H1 (cell line): ENCODE results near the gene DMBT1. TPM values are rescaled to one million over a fixed set of nuclear protein-coding genes. Genes with fewer than 3 reads are reported as not detected.

Experiments
- CTCF ChIA-PET: fragments of 300-600 bp; sonication (Branson Sonifier 250); formaldehyde crosslinking; loops from one replicate; lab custom pipeline; 2021; ENCODE audit not compliant: partially characterized antibody; lab: Charles Lee
- POLR2A ChIA-PET: fragments of 300-600 bp; sonication (Branson Sonifier 250); formaldehyde crosslinking; loops from one replicate; lab custom pipeline; 2021; ENCODE audit warnings: inconsistent platforms; ENCODE audit not compliant: partially characterized antibody; lab: Charles Lee
- DNase-seq, 2 experiments: peaks; one replicate each; pipeline versions ENCODE4 v3.0.0 to v3.0.0-alpha.2; 2010 to 2022; ENCODE audit warnings: low spot score in 2 of 2, low read depth in 1 of 2, mixed read lengths in 1 of 2
- FAIRE-seq: peaks from 2 replicates; lab custom pipeline; 2011; peaks lifted over from hg19 to GRCh38; lab: Jason Lieb, UNC
- H2AFZ ChIP-seq: 2 replicates; pipeline ENCODE4 v1.8.1; 2012; ENCODE audit warnings: low read length, inconsistent platforms
- H2AK5ac ChIP-seq: 2 replicates; pipeline ENCODE4 v1.6.1; 2013; ENCODE audit warnings: low read depth, low read length
- H2BK120ac ChIP-seq: replicated peaks from 2 replicates; pipeline ENCODE3; 2013; ENCODE audit warnings: low read depth, low read length, inconsistent platforms
- H2BK12ac ChIP-seq: 2 replicates; pipeline ENCODE4 v1.6.1; 2013; ENCODE audit warnings: low read depth, low read length
- H2BK15ac ChIP-seq: 2 replicates; pipeline ENCODE4 v1.6.1; 2013; ENCODE audit warnings: low read length
- H2BK20ac ChIP-seq: 2 replicates; pipeline ENCODE4 v1.6.1; 2013; ENCODE audit warnings: low read length
- H2BK5ac ChIP-seq: 2 replicates; pipeline ENCODE4 v1.6.1; 2013; ENCODE audit warnings: low read depth, low read length
- H3K14ac ChIP-seq: 2 replicates; pipeline ENCODE4 v1.6.1; 2013; ENCODE audit warnings: inconsistent platforms; ENCODE audit not compliant: insufficient read length
- H3K18ac ChIP-seq: 2 replicates; pipeline ENCODE4 v1.6.1; 2013; ENCODE audit warnings: low read length; ENCODE audit errors: extremely low read depth
- H3K23ac ChIP-seq: 2 replicates; pipeline ENCODE4 v1.6.1; 2013; ENCODE audit warnings: inconsistent platforms; ENCODE audit not compliant: insufficient read length
- H3K23me2 ChIP-seq: 2 replicates; pipeline ENCODE4 v1.6.1; 2013; ENCODE audit warnings: low read depth, low read length
- H3K27ac ChIP-seq: 2 replicates; pipeline ENCODE4 v1.6.1; 2011; ENCODE audit warnings: low read depth, low read length, inconsistent platforms
- H3K27me3 ChIP-seq, 4 experiments: replicated peaks in 1 of 4; 1 replicate in 1 of 4; 2 replicates in 3 of 4; pipeline versions ENCODE4 v1.6.1 to v1.8.1; 2011 to 2013; ENCODE audit warnings: low read length in 3 of 4, mild to moderate bottlenecking in 3 of 4, inconsistent platforms in 2 of 4, mixed read lengths in 2 of 4, moderate library complexity in 1 of 4; ENCODE audit not compliant: control insufficient read depth in 3 of 4, insufficient read depth in 3 of 4; ENCODE audit errors: extremely low read depth in 1 of 4
- H3K36me3 ChIP-seq, 4 experiments: 2 replicates each; pipeline versions ENCODE4 v1.6.1 to v1.8.1; 2011 to 2013; ENCODE audit warnings: mild to moderate bottlenecking in 4 of 4, low read length in 3 of 4, moderate library complexity in 2 of 4, control low read depth in 1 of 4, inconsistent platforms in 1 of 4; ENCODE audit not compliant: insufficient read depth in 4 of 4, control insufficient read depth in 2 of 4
- H3K4ac ChIP-seq: replicated peaks from 2 replicates; pipeline ENCODE3; 2013; ENCODE audit warnings: low read length, low read depth, mixed read lengths, inconsistent platforms; ENCODE audit not compliant: insufficient read length
- H3K4me1 ChIP-seq, 4 experiments: replicated peaks in 1 of 4; 1 replicate in 1 of 4; 2 replicates in 3 of 4; pipeline versions ENCODE4 v1.6.1 to v1.8.1; 2011 to 2013; ENCODE audit warnings: low read length in 3 of 4, inconsistent platforms in 2 of 4, mixed read lengths in 1 of 4; ENCODE audit not compliant: insufficient read depth in 4 of 4, control insufficient read depth in 3 of 4
- H3K4me2 ChIP-seq, 2 experiments: 2 replicates each; pipeline versions ENCODE4 v1.6.1 to v1.8.1; 2011 to 2013; ENCODE audit warnings: low read depth in 2 of 2, low read length in 2 of 2, control low read depth in 1 of 2, inconsistent platforms in 1 of 2, mild to moderate bottlenecking in 1 of 2; ENCODE audit not compliant: insufficient read depth in 1 of 2
- H3K4me3 ChIP-seq, 4 experiments: fragments of 200-600, 300-600 bp in 1 of 4; sonication (generic), shearing (Covaris generic), sonication (Bioruptor Twin) in 1 of 4; 2 replicates each; pipeline versions ENCODE4 v1.5.1 to v1.8.1; 2011 to 2016; ENCODE audit warnings: low read length in 4 of 4, low read depth in 3 of 4, control low read depth in 2 of 4, inconsistent platforms in 2 of 4, mild to moderate bottlenecking in 2 of 4, mixed read lengths in 1 of 4, moderate library complexity in 1 of 4; ENCODE audit not compliant: insufficient read depth in 2 of 4; ENCODE audit errors: extremely low read depth in 1 of 4
- H3K56ac ChIP-seq: replicated peaks from 2 replicates; pipeline ENCODE3; 2013; ENCODE audit warnings: low read depth, mild to moderate bottlenecking, mixed read lengths, low read length, inconsistent platforms; ENCODE audit not compliant: insufficient read length
- H3K79me1 ChIP-seq: 2 replicates; pipeline ENCODE4 v1.6.1; 2013; ENCODE audit warnings: low read depth, low read length, control low read depth
- H3K79me2 ChIP-seq, 2 experiments: 2 replicates each; pipeline versions ENCODE4 v1.6.1 to v1.8.1; 2012 to 2013; ENCODE audit warnings: low read length in 2 of 2, mild to moderate bottlenecking in 2 of 2, inconsistent platforms in 1 of 2; ENCODE audit not compliant: insufficient read depth in 2 of 2, control insufficient read depth in 1 of 2
- H3K9ac ChIP-seq, 4 experiments: replicated peaks in 1 of 4; 1 replicate in 1 of 4; 2 replicates in 3 of 4; pipeline versions ENCODE4 v1.6.1 to v1.8.1; 2011 to 2013; ENCODE audit warnings: low read depth in 3 of 4, low read length in 3 of 4, control low read depth in 2 of 4, mild to moderate bottlenecking in 2 of 4, moderate library complexity in 2 of 4, inconsistent platforms in 1 of 4; ENCODE audit errors: extremely low read depth in 1 of 4
- H3K9me3 ChIP-seq, 2 experiments: 2 replicates each; pipeline versions ENCODE4 v1.6.1 to v1.8.1; 2012 to 2013; ENCODE audit warnings: mild to moderate bottlenecking in 2 of 2, moderate library complexity in 2 of 2, control low read depth in 1 of 2, inconsistent platforms in 1 of 2, low read depth in 1 of 2, low read length in 1 of 2, mixed read lengths in 1 of 2; ENCODE audit not compliant: insufficient read depth in 2 of 2
- H4K20me1 ChIP-seq, 2 experiments: replicated peaks in 1 of 2; 2 replicates each; pipeline versions ENCODE3 to v1.8.1; 2011 to 2013; ENCODE audit warnings: inconsistent platforms in 2 of 2, low read length in 2 of 2, mild to moderate bottlenecking in 1 of 2; ENCODE audit not compliant: insufficient read depth in 2 of 2, control insufficient read depth in 1 of 2
- H4K5ac ChIP-seq: 2 replicates; pipeline ENCODE4 v1.6.1; 2013; ENCODE audit warnings: low read length, low read depth, mixed read lengths, inconsistent platforms; ENCODE audit not compliant: insufficient read length
- H4K8ac ChIP-seq: 2 replicates; pipeline ENCODE4 v1.8.0; 2013; ENCODE audit warnings: mild to moderate bottlenecking, moderate library complexity, low read length, inconsistent platforms; ENCODE audit not compliant: insufficient read depth; ENCODE audit errors: extremely low read depth
- H4K91ac ChIP-seq: replicated peaks from 2 replicates; pipeline ENCODE3; 2013; ENCODE audit warnings: low read length, mixed read lengths, inconsistent platforms; ENCODE audit not compliant: insufficient read length
- CBX8 ChIP-seq: fragments of 300-800, 300-1000 bp; sonication (generic); IDR thresholded peaks from 2 replicates; pipeline ENCODE4 v1.7.1; 2016; ENCODE audit warnings: low read depth, low read length, borderline replicate concordance
- CHD1 ChIP-seq: IDR thresholded peaks from 2 replicates; pipeline ENCODE4 v1.6.1; 2012; ENCODE audit warnings: low read depth, low read length, improper control_type of control experiment
- CREB1 ChIP-seq: IDR thresholded peaks from 2 replicates; pipeline ENCODE4 v1.6.1; 2012; ENCODE audit warnings: inconsistent platforms
- HDAC2 ChIP-seq, 2 experiments: fragments of 300-600 bp in 1 of 2; sonication (generic) in 1 of 2; IDR thresholded peaks; 2 replicates each; pipeline ENCODE4 v1.6.1; 2011 to 2012; ENCODE audit warnings: low read depth in 2 of 2, low read length in 2 of 2, mild to moderate bottlenecking in 2 of 2, moderate library complexity in 2 of 2, borderline replicate concordance in 1 of 2, inconsistent platforms in 1 of 2
- HDAC6 ChIP-seq: IDR thresholded peaks from one replicate; pipeline ENCODE4 v1.7.1; 2012; ENCODE audit warnings: low read depth, mild to moderate bottlenecking, inconsistent platforms, low read length, moderate library complexity
- POLR2A ChIP-seq, 2 experiments: IDR thresholded peaks; 1 replicate in 1 of 2; 2 replicates in 1 of 2; pipeline ENCODE4 v1.6.1; 2011; ENCODE audit warnings: low read depth in 2 of 2, low read length in 2 of 2, mild to moderate bottlenecking in 2 of 2; ENCODE audit errors: control extremely low read depth in 1 of 2
- RAD21 ChIP-seq, 2 experiments: IDR thresholded peaks in 1 of 2; conservative IDR thresholded peaks in 1 of 2; 2 replicates each; pipeline ENCODE4 v1.6.1; 2011; ENCODE audit warnings: low read depth in 2 of 2, low read length in 2 of 2, improper control_type of control experiment in 1 of 2, inconsistent platforms in 1 of 2, mild to moderate bottlenecking in 1 of 2, moderate library complexity in 1 of 2
- RBBP5 ChIP-seq: IDR thresholded peaks from 2 replicates; pipeline ENCODE4 v1.7.1; 2012; ENCODE audit warnings: low read depth, mild to moderate bottlenecking, inconsistent platforms, low read length, moderate library complexity, borderline replicate concordance
- SIN3A ChIP-seq, 2 experiments: IDR thresholded peaks in 1 of 2; conservative IDR thresholded peaks in 1 of 2; 2 replicates each; pipeline ENCODE4 v1.6.1; 2011 to 2012; ENCODE audit warnings: low read length in 2 of 2, improper control_type of control experiment in 1 of 2, low read depth in 1 of 2, mild to moderate bottlenecking in 1 of 2
- SP2 ChIP-seq: IDR thresholded peaks from 2 replicates; pipeline ENCODE4 v1.6.1; 2012; ENCODE audit warnings: mild to moderate bottlenecking, low read length, inconsistent platforms
- SP4 ChIP-seq: IDR thresholded peaks from 2 replicates; pipeline ENCODE4 v1.6.1; 2012; ENCODE audit warnings: low read length, inconsistent platforms
- SRF ChIP-seq: IDR thresholded peaks from 2 replicates; pipeline ENCODE4 v1.6.1; 2011; ENCODE audit warnings: mild to moderate bottlenecking, low read depth, low read length, moderate library complexity
- SUZ12 ChIP-seq: fragments of 200-600 bp; sonication (generic); IDR thresholded peaks from 2 replicates; pipeline ENCODE4 v1.6.1; 2012; ENCODE audit warnings: mild to moderate bottlenecking, inconsistent platforms, low read length, moderate library complexity, mixed read lengths
- TAF1 ChIP-seq: IDR thresholded peaks from 2 replicates; pipeline ENCODE4 v1.6.1; 2011; ENCODE audit warnings: mild to moderate bottlenecking, low read depth, low read length
- YY1 ChIP-seq: IDR thresholded peaks from 2 replicates; pipeline ENCODE4 v1.6.1; 2011; ENCODE audit warnings: low read depth, mild to moderate bottlenecking, low read length
- WGBS, 2 experiments: shearing (Covaris generic) in 1 of 2; methylation state at CpG; one replicate each; pipeline versions ENCODE4 v1.1.6 to v1.1.7; 2013 to 2015; ENCODE audit warnings: low lambda C conversion rate in 2 of 2, mixed read lengths in 2 of 2, inconsistent platforms in 1 of 2, low coverage in 1 of 2, missing lambda C conversion rate in 1 of 2; ENCODE audit not compliant: insufficient replicate concordance in 2 of 2, insufficient coverage in 1 of 2, insufficient read length in 1 of 2; ENCODE audit errors: extremely low coverage in 1 of 2, missing lambda C conversion rate in 1 of 2; 5-methylcytosine and 5-hydroxymethylcytosine counted together
- polyA plus RNA-seq, 7 experiments: library from polyadenylated mRNA; depleted of rRNA in 3 of 7; stranded (reverse) in 5 of 7; unstranded in 2 of 7; fragments of >200 nt in 5 of 7; fragments of 200-250 nt in 2 of 7; gene quantifications; 1 replicate in 5 of 7; 2 replicates in 1 of 7; 4 replicates in 1 of 7; pipeline versions ENCODE4 v1.2.1 to v1.2.3, GENCODE V29; 2011 to 2013; ENCODE audit warnings: missing spikeins in 2 of 7, mixed read lengths in 2 of 7
- total RNA-seq: library from RNA; stranded (reverse); fragmentation: NEBNext Ultra II Directional; extraction: Animal tissue kit (Norgen Biotek cat#: 25700); gene quantifications from 2 replicates; pipeline ENCODE4 v1.2.1, GENCODE V29; 2021

DMBT1 gene
- total and polyA plus RNA-seq, 2 of the 8 experiments (the other 6 are each of a cell fraction or from before 2014, with no cell fraction given): 0.03 TPM; not detected in 1

GRCh38 chr10:122591736-122592135 lies 31.2 kb downstream of the DMBT1 start:
- H2BK15ac ChIP-seq: no peak overlapping the region
- POLR2A ChIA-PET: no interaction called here
- TF ChIP-seq HDAC2 (IDR thresholded peaks at IDR 0.05; ENCODE audit: borderline replicate concordance in 1 of 2, low read depth in 2 of 2, low read length in 2 of 2): no peak
- no peak for TF ChIP-seq CHD1
- TF ChIP-seq RAD21 (IDR thresholded peaks at IDR 0.05 in 1 of 2, conservative IDR thresholded peaks at IDR 0.05 in 1 of 2; ENCODE audit: low read depth in 2 of 2, low read length in 2 of 2): no peak
- TF ChIP-seq YY1: no peak
- no peak for TF ChIP-seq SP2
- TF ChIP-seq SIN3A (conservative IDR thresholded peaks at IDR 0.05 in 1 of 2, IDR thresholded peaks at IDR 0.05 in 1 of 2; ENCODE audit: low read depth in 1 of 2, low read length in 2 of 2): no peak
- no peak for TF ChIP-seq CBX8
- TF ChIP-seq SUZ12: no peak
- TF ChIP-seq POLR2A (IDR thresholded peaks at IDR 0.05; ENCODE audit: control extremely low read depth in 1 of 2, low read depth in 2 of 2, low read length in 2 of 2): no peak
- TF ChIP-seq SP4: no peak
- TF ChIP-seq HDAC6: no peak
- no peak for TF ChIP-seq SRF
- TF ChIP-seq CREB1: no peak
- no peak for TF ChIP-seq TAF1
- no peak for TF ChIP-seq RBBP5

More at GRCh38 chr10:122591736-122592135, 31.2 kb downstream of the DMBT1 start:
- no peak overlapping the region for H2BK12ac ChIP-seq
- no peak overlapping the region for H4K91ac ChIP-seq
- no peak overlapping the region for H3K23ac ChIP-seq
- no peak overlapping the region for H3K4me3 ChIP-seq
- H3K4ac ChIP-seq: no peak overlapping the region
- no peaks in the 10 kb centered on the region for H3K4me1 ChIP-seq
- CTCF ChIA-PET: interaction anchor here (1.0 to 1.5 kb wide), 4 partner anchors 26 to 293 kb away, joined by 3 to 6 read pairs (median 4); no protein-coding TSS in a partner anchor
- H3K14ac ChIP-seq: no peak overlapping the region
- no peak overlapping the region for H2AFZ ChIP-seq
- 82% methylated on average over 3 of the region's 3 CpGs; no CpG with 5 or more reads in 1 of the 2 experiments for WGBS, 2 experiments
- no peak overlapping the region for H3K27ac ChIP-seq
- no peak overlapping the region for H3K18ac ChIP-seq
- no peak overlapping the region for H3K9ac ChIP-seq
- H3K27me3 ChIP-seq: no peaks in the 10 kb centered on the region
- H4K8ac ChIP-seq: no peak overlapping the region
- no peaks in the 10 kb centered on the region for H3K79me2 ChIP-seq
- H3K23me2 ChIP-seq: no peaks in the 10 kb centered on the region
- H2BK20ac ChIP-seq: no peak overlapping the region
- H3K56ac ChIP-seq: no peak overlapping the region
- H2BK120ac ChIP-seq: no peak overlapping the region
- no peak overlapping the region for H2BK5ac ChIP-seq
- peaks cover 0 to 7% of the 10 kb centered on the region in 2 experiments; a peak in 2 of 4 replicates for H3K9me3 ChIP-seq
- DNase-seq: no peak
- H3K36me3 ChIP-seq: no peaks in the 10 kb centered on the region
- H4K5ac ChIP-seq: no peak overlapping the region
- no peak overlapping the region for H3K4me2 ChIP-seq
- no peaks in the 10 kb centered on the region for H4K20me1 ChIP-seq
- H2AK5ac ChIP-seq: no peak overlapping the region
- no peak for FAIRE-seq
- H3K79me1 ChIP-seq: no peaks in the 10 kb centered on the region
